ENCODE results near the gene XG. TPM values are rescaled to one million over a fixed set of nuclear protein-coding genes. Genes with fewer than 3 reads are reported as not detected.

XG gene
- total and polyA plus RNA-seq, 2 donors (not counting 1 experiment from before 2014, with no cell fraction given), result 3.6 to 4.1 TPM

DNA sequence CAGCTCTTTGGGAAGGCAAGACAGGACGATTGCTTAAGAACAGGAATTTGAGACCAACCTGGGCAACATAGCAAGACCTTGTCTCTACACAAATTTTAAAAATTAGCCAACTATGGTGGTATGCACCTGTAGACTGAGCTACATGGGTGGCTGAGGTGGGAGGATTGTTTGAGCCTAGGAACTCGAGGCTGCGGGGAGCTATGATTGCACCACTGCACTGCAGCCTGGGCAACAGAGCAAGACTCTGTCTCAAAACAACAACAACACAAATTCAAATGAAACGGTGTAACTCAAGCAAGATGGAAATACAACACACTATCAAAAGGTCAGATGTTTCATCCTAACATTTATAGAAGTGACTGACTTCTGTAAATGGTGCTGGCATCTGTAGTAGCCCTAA is 37.1 kb downstream of the XG start:
- no peaks in the 10 kb centered on the region for H3K79me2 ChIP-seq (ENCODE audit: control insufficient read depth, insufficient read depth, low read length)
- no peaks in the 10 kb centered on the region for H3K4me1 ChIP-seq (ENCODE audit: control insufficient read depth, extremely low read depth, insufficient read depth, low read length)
- no peak overlapping the region for H3K4me3 ChIP-seq (replicated peaks in 1 of 4; ENCODE audit: control extremely low read depth in 1 of 4, insufficient read depth in 1 of 4, low read depth in 3 of 4, low read length in 4 of 4)
- H4K20me1 ChIP-seq (ENCODE audit: control insufficient read depth, extremely low read depth, insufficient read depth, low read length), result no peaks in the 10 kb centered on the region
- DNase-seq (ENCODE audit: low read depth in 2 of 2), result no peak
- no peak for TF ChIP-seq EZH2 (IDR thresholded peaks at IDR 0.05; ENCODE audit: low read length, missing control alignments)
- TF ChIP-seq, protein P1, sequence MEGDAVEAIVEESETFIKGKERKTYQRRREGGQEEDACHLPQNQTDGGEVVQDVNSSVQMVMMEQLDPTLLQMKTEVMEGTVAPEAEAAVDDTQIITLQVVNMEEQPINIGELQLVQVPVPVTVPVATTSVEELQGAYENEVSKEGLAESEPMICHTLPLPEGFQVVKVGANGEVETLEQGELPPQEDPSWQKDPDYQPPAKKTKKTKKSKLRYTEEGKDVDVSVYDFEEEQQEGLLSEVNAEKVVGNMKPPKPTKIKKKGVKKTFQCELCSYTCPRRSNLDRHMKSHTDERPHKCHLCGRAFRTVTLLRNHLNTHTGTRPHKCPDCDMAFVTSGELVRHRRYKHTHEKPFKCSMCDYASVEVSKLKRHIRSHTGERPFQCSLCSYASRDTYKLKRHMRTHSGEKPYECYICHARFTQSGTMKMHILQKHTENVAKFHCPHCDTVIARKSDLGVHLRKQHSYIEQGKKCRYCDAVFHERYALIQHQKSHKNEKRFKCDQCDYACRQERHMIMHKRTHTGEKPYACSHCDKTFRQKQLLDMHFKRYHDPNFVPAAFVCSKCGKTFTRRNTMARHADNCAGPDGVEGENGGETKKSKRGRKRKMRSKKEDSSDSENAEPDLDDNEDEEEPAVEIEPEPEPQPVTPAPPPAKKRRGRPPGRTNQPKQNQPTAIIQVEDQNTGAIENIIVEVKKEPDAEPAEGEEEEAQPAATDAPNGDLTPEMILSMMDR (conservative IDR thresholded peaks at IDR 0.05 in 1 of 2, IDR thresholded peaks at IDR 0.05 in 1 of 2; ENCODE audit: low read depth in 1 of 2, low read length in 2 of 2), result no peak
- H3K9me3 ChIP-seq (ENCODE audit: control insufficient read depth, insufficient read depth, low read depth, low read length), result no peaks in the 10 kb centered on the region
- no peak overlapping the region for H3K9ac ChIP-seq (ENCODE audit: insufficient read depth, low read length)
- H3K36me3 ChIP-seq (ENCODE audit: control insufficient read depth, insufficient read depth, low read length), result no peaks in the 10 kb centered on the region
- H2AFZ ChIP-seq (ENCODE audit: low read length), result no peak overlapping the region
- no peak overlapping the region for H3K4me2 ChIP-seq (ENCODE audit: extremely low read depth, insufficient read depth, low read length)
- no peak overlapping the region for H3K27ac ChIP-seq (ENCODE audit: insufficient read depth, low read length)
- H3K27me3 ChIP-seq (ENCODE audit: control insufficient read depth, insufficient read depth, low read length), result no peaks in the 10 kb centered on the region

- DNase-seq (ENCODE audit: low read depth in 2 of 2), result no peak
- H3K9me3 ChIP-seq (ENCODE audit: control insufficient read depth, insufficient read depth, low read depth, low read length), result no peaks in the 10 kb centered on the region
- no peak overlapping the region for H3K27ac ChIP-seq (ENCODE audit: insufficient read depth, low read length)
- no peak overlapping the region for H2AFZ ChIP-seq (ENCODE audit: low read length)
- no peaks in the 10 kb centered on the region for H3K79me2 ChIP-seq (ENCODE audit: control insufficient read depth, insufficient read depth, low read length)
- no peaks in the 10 kb centered on the region for H3K36me3 ChIP-seq (ENCODE audit: control insufficient read depth, insufficient read depth, low read length)
- H3K27me3 ChIP-seq (ENCODE audit: control insufficient read depth, insufficient read depth, low read length), result no peaks in the 10 kb centered on the region
- no peak overlapping the region for H3K4me3 ChIP-seq (replicated peaks in 1 of 4; ENCODE audit: control extremely low read depth in 1 of 4, insufficient read depth in 1 of 4, low read depth in 3 of 4, low read length in 4 of 4)
- no peak overlapping the region for H3K4me2 ChIP-seq (ENCODE audit: extremely low read depth, insufficient read depth, low read length)
- no peaks in the 10 kb centered on the region for H3K4me1 ChIP-seq (ENCODE audit: control insufficient read depth, extremely low read depth, insufficient read depth, low read length)
- H3K9ac ChIP-seq (ENCODE audit: insufficient read depth, low read length), result no peak overlapping the region
- no peaks in the 10 kb centered on the region for H4K20me1 ChIP-seq (ENCODE audit: control insufficient read depth, extremely low read depth, insufficient read depth, low read length)
- TF ChIP-seq, protein P1 (conservative IDR thresholded peaks at IDR 0.05 in 1 of 2, IDR thresholded peaks at IDR 0.05 in 1 of 2; ENCODE audit: low read depth in 1 of 2, low read length in 2 of 2), result no peak
- no peak for TF ChIP-seq EZH2 (IDR thresholded peaks at IDR 0.05; ENCODE audit: low read length, missing control alignments)
These were observed 37.7 kb downstream of the XG start for GRCh38 chrX:2789569-2789968.

GRCh38 chrX:2793752-2794151 is 41.9 kb downstream of the XG start:
- Histone ChIP-seq H2AFZ (ENCODE audit: low read length) (no peak overlapping the region), H3K36me3 (ENCODE audit: control insufficient read depth, insufficient read depth, low read length) (no peaks in the 10 kb centered on the region), H3K4me2 (ENCODE audit: extremely low read depth, insufficient read depth, low read length) (no peak overlapping the region), H3K9me3 (ENCODE audit: control insufficient read depth, insufficient read depth, low read depth, low read length) (no peaks in the 10 kb centered on the region), H3K4me3 (replicated peaks in 1 of 4; ENCODE audit: control extremely low read depth in 1 of 4, insufficient read depth in 1 of 4, low read depth in 3 of 4, low read length in 4 of 4) (no peak overlapping the region), H4K20me1 (ENCODE audit: control insufficient read depth, extremely low read depth, insufficient read depth, low read length) (no peaks in the 10 kb centered on the region), H3K27ac (ENCODE audit: insufficient read depth, low read length) (no peak overlapping the region), H3K79me2 (ENCODE audit: control insufficient read depth, insufficient read depth, low read length) (no peaks in the 10 kb centered on the region), H3K27me3 (ENCODE audit: control insufficient read depth, insufficient read depth, low read length) (no peaks in the 10 kb centered on the region), H3K4me1 (ENCODE audit: control insufficient read depth, extremely low read depth, insufficient read depth, low read length) (no peaks in the 10 kb centered on the region), H3K9ac (ENCODE audit: insufficient read depth, low read length) (no peak overlapping the region)
- no peak for TF ChIP-seq EZH2 (IDR thresholded peaks at IDR 0.05; ENCODE audit: low read length, missing control alignments)
- TF ChIP-seq, protein P1 (conservative IDR thresholded peaks at IDR 0.05 in 1 of 2, IDR thresholded peaks at IDR 0.05 in 1 of 2; ENCODE audit: low read depth in 1 of 2, low read length in 2 of 2), result no peak
- DNase-seq (ENCODE audit: low read depth in 2 of 2), result no peak

Measured in fibroblast of lung (primary cell).